ENCODE results near the gene APOBEC3B.

DNA sequence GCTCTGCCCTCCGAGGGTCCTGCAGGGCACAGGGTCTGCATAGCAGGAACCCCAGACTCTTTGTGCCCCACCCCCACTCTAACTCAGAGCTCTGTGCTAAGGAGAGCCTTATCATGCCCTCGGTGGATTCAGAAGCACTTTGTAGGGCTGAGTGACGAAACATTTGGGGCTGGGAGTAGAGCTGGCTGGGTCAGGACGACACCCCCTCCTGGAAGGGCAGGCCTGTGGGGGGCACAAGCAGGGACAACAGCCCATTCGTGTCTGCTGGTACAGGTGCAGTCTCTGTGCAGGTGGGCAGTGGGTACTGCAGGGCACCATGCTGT, 15.8 kb upstream of the APOBEC3B start:
- no peak for TF ChIP-seq ZFX (IDR thresholded peaks at IDR 0.05; ENCODE audit: borderline replicate concordance)
- TF ChIP-seq, protein P1, sequence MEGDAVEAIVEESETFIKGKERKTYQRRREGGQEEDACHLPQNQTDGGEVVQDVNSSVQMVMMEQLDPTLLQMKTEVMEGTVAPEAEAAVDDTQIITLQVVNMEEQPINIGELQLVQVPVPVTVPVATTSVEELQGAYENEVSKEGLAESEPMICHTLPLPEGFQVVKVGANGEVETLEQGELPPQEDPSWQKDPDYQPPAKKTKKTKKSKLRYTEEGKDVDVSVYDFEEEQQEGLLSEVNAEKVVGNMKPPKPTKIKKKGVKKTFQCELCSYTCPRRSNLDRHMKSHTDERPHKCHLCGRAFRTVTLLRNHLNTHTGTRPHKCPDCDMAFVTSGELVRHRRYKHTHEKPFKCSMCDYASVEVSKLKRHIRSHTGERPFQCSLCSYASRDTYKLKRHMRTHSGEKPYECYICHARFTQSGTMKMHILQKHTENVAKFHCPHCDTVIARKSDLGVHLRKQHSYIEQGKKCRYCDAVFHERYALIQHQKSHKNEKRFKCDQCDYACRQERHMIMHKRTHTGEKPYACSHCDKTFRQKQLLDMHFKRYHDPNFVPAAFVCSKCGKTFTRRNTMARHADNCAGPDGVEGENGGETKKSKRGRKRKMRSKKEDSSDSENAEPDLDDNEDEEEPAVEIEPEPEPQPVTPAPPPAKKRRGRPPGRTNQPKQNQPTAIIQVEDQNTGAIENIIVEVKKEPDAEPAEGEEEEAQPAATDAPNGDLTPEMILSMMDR (IDR thresholded peaks at IDR 0.05) = no peak
